HEK293 (cell line): ENCODE data around the gene GDE1.

Experiments
- CTCF ChIA-PET: fragments of 350-600 bp; formaldehyde crosslinking; extraction: SDS; loops from one replicate; lab custom pipeline; 2021; ENCODE audit warnings: antibody characterized with exemption; lab: Yijun Ruan, JAX
- POLR2A ChIA-PET: fragments of 300-600 bp; formaldehyde crosslinking; extraction: SDS; loops from one replicate; lab custom pipeline; 2020; ENCODE audit warnings: antibody characterized with exemption, inconsistent platforms; lab: Yijun Ruan, JAX
- H3K27ac ChIP-seq: fragments of 200-500 bp; sonication (Bioruptor generic); 2 replicates; pipeline ENCODE4 v1.5.1; 2014; ENCODE audit warnings: low read depth, low read length, control low read depth, inconsistent platforms; ENCODE audit errors: extremely low read depth
- H3K36me3 ChIP-seq, 2 experiments: fragments of 200-500 bp in 1 of 2; sonication (Bioruptor generic) in 1 of 2; 1 replicate in 1 of 2; 2 replicates in 1 of 2; pipeline ENCODE4 v1.5.1; 2014 to 2017; ENCODE audit warnings: inconsistent platforms in 2 of 2, low read length in 2 of 2; ENCODE audit not compliant: control insufficient read depth in 2 of 2, insufficient read depth in 1 of 2
- H3K4me1 ChIP-seq: fragments of 200-500 bp; sonication (Bioruptor generic); 2 replicates; pipeline ENCODE4 v1.5.1; 2014; ENCODE audit warnings: mild to moderate bottlenecking, low read length, inconsistent platforms; ENCODE audit not compliant: control insufficient read depth, insufficient read depth
- H3K4me3 ChIP-seq: 2 replicates; pipeline ENCODE4 v1.5.1; 2011; ENCODE audit warnings: low read depth, mild to moderate bottlenecking, control low read depth, low read length, moderate library complexity
- H3K9me3 ChIP-seq: fragments of 200-500 bp; sonication (Bioruptor generic); 2 replicates; pipeline ENCODE4 v1.5.1; 2014; ENCODE audit warnings: low read depth, low read length, inconsistent platforms; ENCODE audit not compliant: control insufficient read depth, insufficient read depth
- KLF10 ChIP-seq: fragments of 450-650 bp; IDR thresholded peaks from 2 replicates; pipeline ENCODE4 v1.5.1; 2018; ENCODE audit warnings: missing biosample characterization, mild to moderate bottlenecking, missing genetic modification characterization
- TCF7L2 ChIP-seq: IDR thresholded peaks from 2 replicates; pipeline ENCODE4 v1.6.1; 2011; ENCODE audit warnings: low read depth, mild to moderate bottlenecking, inconsistent platforms, low read length, moderate library complexity, borderline replicate concordance
- ZFP37 ChIP-seq: fragments of 450-650 bp; formaldehyde crosslinking; IDR thresholded peaks from 2 replicates; pipeline ENCODE4 v1.5.1; 2016; ENCODE audit warnings: missing biosample characterization, missing genetic modification characterization
- ZNF140 ChIP-seq: fragments of 450-650 bp; formaldehyde crosslinking; IDR thresholded peaks from 2 replicates; pipeline ENCODE4 v1.5.1; 2016; ENCODE audit warnings: missing biosample characterization, missing genetic modification characterization
- ZNF174 ChIP-seq: fragments of 450-650 bp; formaldehyde crosslinking; IDR thresholded peaks from 2 replicates; pipeline ENCODE4 v1.5.0; 2017; ENCODE audit warnings: missing biosample characterization, mild to moderate bottlenecking, missing genetic modification characterization
- ZNF211 ChIP-seq: fragments of 450-650 bp; formaldehyde crosslinking; IDR thresholded peaks from 2 replicates; pipeline ENCODE4 v1.5.1; 2016; ENCODE audit warnings: low read depth, missing biosample characterization, missing genetic modification characterization
- ZNF274 ChIP-seq, 2 experiments: fragments of 200-500 bp in 1 of 2; fragments of 450-650 bp in 1 of 2; sonication (Bioruptor generic) in 1 of 2; formaldehyde crosslinking in 1 of 2; IDR thresholded peaks; 2 replicates each; pipeline versions ENCODE4 v1.5.1 to v1.6.1; 2014 to 2016; ENCODE audit warnings: borderline replicate concordance in 1 of 2, inconsistent platforms in 1 of 2, low read length in 1 of 2, missing biosample characterization in 1 of 2, missing genetic modification characterization in 1 of 2
- ZNF416 ChIP-seq: fragments of 450-650 bp; formaldehyde crosslinking; IDR thresholded peaks from 2 replicates; pipeline ENCODE4 v1.5.1; 2016; ENCODE audit warnings: missing biosample characterization, missing genetic modification characterization
- ZNF549 ChIP-seq: fragments of 450-650 bp; IDR thresholded peaks from 2 replicates; pipeline ENCODE4 v1.5.1; 2018; ENCODE audit warnings: missing biosample characterization, missing genetic modification characterization, mild to moderate bottlenecking, inconsistent platforms, moderate library complexity
- ZNF558 ChIP-seq: fragments of 450-650 bp; formaldehyde crosslinking; IDR thresholded peaks from 2 replicates; pipeline ENCODE4 v1.5.1; 2016; ENCODE audit warnings: missing biosample characterization, missing genetic modification characterization
- ZNF76 ChIP-seq: fragments of 450-650 bp; formaldehyde crosslinking; IDR thresholded peaks from 2 replicates; pipeline ENCODE4; 2016; ENCODE audit warnings: low read depth, missing biosample characterization, missing genetic modification characterization, borderline replicate concordance
- TF ChIP-seq, protein P1 (sequence below): fragments of 450-650 bp; formaldehyde crosslinking; IDR thresholded peaks from 2 replicates; pipeline ENCODE4 v1.5.1; 2016; ENCODE audit warnings: missing biosample characterization, missing genetic modification characterization, borderline replicate concordance
- TF ChIP-seq, protein P2 (sequence below): fragments of 450-650 bp; formaldehyde crosslinking; IDR thresholded peaks from 2 replicates; pipeline ENCODE4 v1.5.1; 2016; ENCODE audit warnings: missing biosample characterization, missing genetic modification characterization
- TF ChIP-seq, protein P3 (sequence below): fragments of 450-650 bp; formaldehyde crosslinking; IDR thresholded peaks from 2 replicates; pipeline ENCODE4 v1.5.1; 2016; ENCODE audit warnings: missing biosample characterization, missing genetic modification characterization

Gene GDE1

DNA sequence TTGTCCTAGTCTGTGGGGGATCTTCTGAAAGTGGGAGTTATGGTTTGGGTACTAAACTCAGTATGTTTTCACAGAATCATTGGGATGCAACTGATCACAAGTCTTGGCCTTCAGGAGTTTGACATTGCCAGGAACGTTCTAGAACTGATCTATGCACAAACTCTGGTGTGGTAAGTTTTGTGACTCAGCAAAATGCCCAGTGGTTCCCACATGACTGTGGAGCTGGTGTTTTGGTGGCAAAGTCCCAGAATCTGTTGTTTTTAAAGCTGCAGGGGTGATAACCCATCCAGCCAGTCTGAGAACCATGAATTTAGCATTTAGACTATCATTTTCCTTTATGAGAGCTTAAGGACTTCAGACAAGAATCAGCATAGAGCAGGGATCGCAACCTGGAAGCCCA is 40.6 kb downstream of the GDE1 start:
- H3K27ac ChIP-seq: no peak overlapping the region
- TF ChIP-seq ZFP37 (tag by site-specific recombination) (no peak), ZNF140 (tag by site-specific recombination) (no peak), ZNF211 (tag by site-specific recombination) (no peak), ZNF76 (tag by site-specific recombination) (no peak), ZNF274 (IDR thresholded peaks at IDR 0.05; ENCODE audit: low read length) (no peak), ZNF274 (tag by site-specific recombination; IDR thresholded peaks at IDR 0.05; ENCODE audit: borderline replicate concordance) (no peak), KLF10 (tag by site-specific recombination) (no peak)
- TF ChIP-seq, protein P1, sequence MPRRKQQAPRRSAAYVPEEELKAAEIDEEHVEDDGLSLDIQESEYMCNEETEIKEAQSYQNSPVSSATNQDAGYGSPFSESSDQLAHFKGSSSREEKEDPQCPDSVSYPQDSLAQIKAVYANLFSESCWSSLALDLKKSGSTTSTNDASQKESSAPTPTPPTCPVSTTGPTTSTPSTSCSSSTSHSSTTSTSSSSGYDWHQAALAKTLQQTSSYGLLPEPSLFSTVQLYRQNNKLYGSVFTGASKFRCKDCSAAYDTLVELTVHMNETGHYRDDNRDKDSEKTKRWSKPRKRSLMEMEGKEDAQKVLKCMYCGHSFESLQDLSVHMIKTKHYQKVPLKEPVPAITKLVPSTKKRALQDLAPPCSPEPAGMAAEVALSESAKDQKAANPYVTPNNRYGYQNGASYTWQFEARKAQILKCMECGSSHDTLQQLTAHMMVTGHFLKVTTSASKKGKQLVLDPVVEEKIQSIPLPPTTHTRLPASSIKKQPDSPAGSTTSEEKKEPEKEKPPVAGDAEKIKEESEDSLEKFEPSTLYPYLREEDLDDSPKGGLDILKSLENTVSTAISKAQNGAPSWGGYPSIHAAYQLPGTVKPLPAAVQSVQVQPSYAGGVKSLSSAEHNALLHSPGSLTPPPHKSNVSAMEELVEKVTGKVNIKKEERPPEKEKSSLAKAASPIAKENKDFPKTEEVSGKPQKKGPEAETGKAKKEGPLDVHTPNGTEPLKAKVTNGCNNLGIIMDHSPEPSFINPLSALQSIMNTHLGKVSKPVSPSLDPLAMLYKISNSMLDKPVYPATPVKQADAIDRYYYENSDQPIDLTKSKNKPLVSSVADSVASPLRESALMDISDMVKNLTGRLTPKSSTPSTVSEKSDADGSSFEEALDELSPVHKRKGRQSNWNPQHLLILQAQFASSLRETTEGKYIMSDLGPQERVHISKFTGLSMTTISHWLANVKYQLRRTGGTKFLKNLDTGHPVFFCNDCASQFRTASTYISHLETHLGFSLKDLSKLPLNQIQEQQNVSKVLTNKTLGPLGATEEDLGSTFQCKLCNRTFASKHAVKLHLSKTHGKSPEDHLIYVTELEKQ (tag by site-specific recombination): no peak
- TF ChIP-seq, all 188 proteins: peak for 0
- ChIA-PET CTCF (no interaction called here), POLR2A (no interaction called here)
- H3K4me3 ChIP-seq: no peak overlapping the region
- H3K4me1 ChIP-seq: no peaks in the 10 kb centered on the region
- H3K9me3 ChIP-seq: no peaks in the 10 kb centered on the region
- no peaks in the 10 kb centered on the region for H3K36me3 ChIP-seq

DNA sequence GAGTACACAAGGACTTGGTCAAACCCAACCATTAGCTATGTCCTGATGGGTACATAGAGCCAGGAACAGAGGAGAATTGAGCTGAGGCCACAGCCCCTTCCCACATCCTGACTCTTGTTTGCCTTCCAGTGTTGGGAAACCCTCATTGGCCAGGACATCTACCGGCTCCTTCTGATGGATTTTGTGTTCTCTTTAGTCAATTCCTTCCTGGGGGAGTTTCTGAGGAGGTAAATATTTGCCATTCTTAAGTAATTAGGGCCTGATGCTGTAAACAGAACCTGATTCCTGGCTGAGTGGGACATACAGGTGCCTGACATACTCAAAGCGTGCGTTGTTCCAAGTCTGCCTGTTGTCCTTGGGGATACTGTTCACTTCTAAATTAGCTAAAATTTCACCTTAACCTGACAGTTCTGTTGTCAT is 42.6 kb downstream of the GDE1 start:
- Histone ChIP-seq H3K4me3 (no peak overlapping the region), H3K36me3 (no peaks in the 10 kb centered on the region), H3K9me3 (no peaks in the 10 kb centered on the region), H3K27ac (no peak overlapping the region)
- ChIA-PET POLR2A (no interaction called here), CTCF (interaction anchor here (0.7 to 1.0 kb wide), 3 partner anchors 9 to 70 kb away, joined by 3 to 4 read pairs (median 3); no protein-coding TSS in a partner anchor)
- TF ChIP-seq, protein P2, sequence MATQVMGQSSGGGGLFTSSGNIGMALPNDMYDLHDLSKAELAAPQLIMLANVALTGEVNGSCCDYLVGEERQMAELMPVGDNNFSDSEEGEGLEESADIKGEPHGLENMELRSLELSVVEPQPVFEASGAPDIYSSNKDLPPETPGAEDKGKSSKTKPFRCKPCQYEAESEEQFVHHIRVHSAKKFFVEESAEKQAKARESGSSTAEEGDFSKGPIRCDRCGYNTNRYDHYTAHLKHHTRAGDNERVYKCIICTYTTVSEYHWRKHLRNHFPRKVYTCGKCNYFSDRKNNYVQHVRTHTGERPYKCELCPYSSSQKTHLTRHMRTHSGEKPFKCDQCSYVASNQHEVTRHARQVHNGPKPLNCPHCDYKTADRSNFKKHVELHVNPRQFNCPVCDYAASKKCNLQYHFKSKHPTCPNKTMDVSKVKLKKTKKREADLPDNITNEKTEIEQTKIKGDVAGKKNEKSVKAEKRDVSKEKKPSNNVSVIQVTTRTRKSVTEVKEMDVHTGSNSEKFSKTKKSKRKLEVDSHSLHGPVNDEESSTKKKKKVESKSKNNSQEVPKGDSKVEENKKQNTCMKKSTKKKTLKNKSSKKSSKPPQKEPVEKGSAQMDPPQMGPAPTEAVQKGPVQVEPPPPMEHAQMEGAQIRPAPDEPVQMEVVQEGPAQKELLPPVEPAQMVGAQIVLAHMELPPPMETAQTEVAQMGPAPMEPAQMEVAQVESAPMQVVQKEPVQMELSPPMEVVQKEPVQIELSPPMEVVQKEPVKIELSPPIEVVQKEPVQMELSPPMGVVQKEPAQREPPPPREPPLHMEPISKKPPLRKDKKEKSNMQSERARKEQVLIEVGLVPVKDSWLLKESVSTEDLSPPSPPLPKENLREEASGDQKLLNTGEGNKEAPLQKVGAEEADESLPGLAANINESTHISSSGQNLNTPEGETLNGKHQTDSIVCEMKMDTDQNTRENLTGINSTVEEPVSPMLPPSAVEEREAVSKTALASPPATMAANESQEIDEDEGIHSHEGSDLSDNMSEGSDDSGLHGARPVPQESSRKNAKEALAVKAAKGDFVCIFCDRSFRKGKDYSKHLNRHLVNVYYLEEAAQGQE (tag by site-specific recombination): no peak
- no peak for TF ChIP-seq TCF7L2
- no peak for TF ChIP-seq ZNF416 (tag by site-specific recombination)
- TF ChIP-seq ZNF174 (tag by site-specific recombination): no peak
- no peak for TF ChIP-seq ZNF549 (tag by site-specific recombination)
- no peak for TF ChIP-seq ZNF558 (tag by site-specific recombination)
- TF ChIP-seq, protein P3, sequence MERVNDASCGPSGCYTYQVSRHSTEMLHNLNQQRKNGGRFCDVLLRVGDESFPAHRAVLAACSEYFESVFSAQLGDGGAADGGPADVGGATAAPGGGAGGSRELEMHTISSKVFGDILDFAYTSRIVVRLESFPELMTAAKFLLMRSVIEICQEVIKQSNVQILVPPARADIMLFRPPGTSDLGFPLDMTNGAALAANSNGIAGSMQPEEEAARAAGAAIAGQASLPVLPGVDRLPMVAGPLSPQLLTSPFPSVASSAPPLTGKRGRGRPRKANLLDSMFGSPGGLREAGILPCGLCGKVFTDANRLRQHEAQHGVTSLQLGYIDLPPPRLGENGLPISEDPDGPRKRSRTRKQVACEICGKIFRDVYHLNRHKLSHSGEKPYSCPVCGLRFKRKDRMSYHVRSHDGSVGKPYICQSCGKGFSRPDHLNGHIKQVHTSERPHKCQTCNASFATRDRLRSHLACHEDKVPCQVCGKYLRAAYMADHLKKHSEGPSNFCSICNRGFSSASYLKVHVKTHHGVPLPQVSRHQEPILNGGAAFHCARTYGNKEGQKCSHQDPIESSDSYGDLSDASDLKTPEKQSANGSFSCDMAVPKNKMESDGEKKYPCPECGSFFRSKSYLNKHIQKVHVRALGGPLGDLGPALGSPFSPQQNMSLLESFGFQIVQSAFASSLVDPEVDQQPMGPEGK (tag by site-specific recombination): no peak
- TF ChIP-seq, all 188 proteins: peak for 0
- H3K4me1 ChIP-seq: no peaks in the 10 kb centered on the region
